AG09319 (cell line): Measurements from ENCODE around the gene PSEN2.

ENCODE experiments used
- DNase-seq: peaks from one replicate; pipeline ENCODE4 v3.0.0-alpha.2; 2010; ENCODE audit warnings: low read depth; ENCODE audit errors: extremely low read depth
- CTCF ChIP-seq: IDR thresholded peaks from 2 replicates; pipeline ENCODE4 v1.5.1; 2011; ENCODE audit warnings: low read depth, mild to moderate bottlenecking, inconsistent platforms, low read length, moderate library complexity

The PSEN2 gene

GRCh38 chr1:226888021-226888420 is 17.6 kb downstream of the PSEN2 start:
- no peak for TF ChIP-seq CTCF
- no peak for DNase-seq

GRCh38 chr1:226888816-226889215 is 18.4 kb downstream of the PSEN2 start:
- DNase-seq, result no peak
- no peak for TF ChIP-seq CTCF

- DNase-seq, result no peak
Measured at GRCh38 chr1:226889616-226890330, 19.4 kb downstream of the PSEN2 start.

GRCh38 chr1:226890331-226891108 is 20.1 kb downstream of the PSEN2 start:
- no peak for DNase-seq
- TF ChIP-seq CTCF, result no peak

More at GRCh38 chr1:226889616-226890330, 19.4 kb downstream of the PSEN2 start:
- TF ChIP-seq CTCF, result no peak

- DNase-seq, result no peak
- no peak for TF ChIP-seq CTCF
Measured at GRCh38 chr1:226891346-226891745, 20.9 kb downstream of the PSEN2 start.

GRCh38 chr1:226891846-226892523 is 21.6 kb downstream of the PSEN2 start:
- TF ChIP-seq CTCF, result no peak
- no peak for DNase-seq

- no peak for TF ChIP-seq CTCF
Measured at GRCh38 chr1:226892524-226892875, 22.1 kb downstream of the PSEN2 start.

More at GRCh38 chr1:226892524-226892875, 22.1 kb downstream of the PSEN2 start:
- DNase-seq, result no peak
